Transverse colon (tissue), 4 donors: Measurements from ENCODE around the gene HDDC3. TPM values are rescaled to one million over a fixed set of nuclear protein-coding genes. Genes with fewer than 3 reads are reported as not detected.

Experiments
- DNase-seq: peaks from one replicate; pipeline ENCODE4 v3.0.0-alpha.2; 2019
- H3K27ac ChIP-seq, 4 donors: fragments of 200-600 bp; sonication (generic); 2 replicates each; pipeline ENCODE4 v1.5.1; 2016 to 2018; ENCODE audit warnings: inconsistent platforms in 4 of 4
- H3K27me3 ChIP-seq: fragments of 200-600 bp; sonication (generic); 2 replicates; pipeline ENCODE4 v1.5.1; 2017; ENCODE audit warnings: inconsistent platforms
- H3K36me3 ChIP-seq, 4 donors: fragments of 200-600 bp; sonication (generic); 2 replicates each; pipeline ENCODE4 v1.5.1; 2017 to 2019; ENCODE audit warnings: inconsistent platforms in 4 of 4
- H3K4me1 ChIP-seq, 4 donors: fragments of 200-600 bp; sonication (generic); 2 replicates each; pipeline ENCODE4 v1.5.1; 2017 to 2020; ENCODE audit warnings: inconsistent platforms in 4 of 4
- H3K4me3 ChIP-seq, 4 donors: fragments of 200-600 bp; sonication (generic); 1 replicate in 1 of 4; 2 replicates in 3 of 4; pipeline versions ENCODE4 v1.5.1 to v1.6.1; 2017 to 2019; ENCODE audit warnings: inconsistent platforms in 4 of 4
- H3K9me3 ChIP-seq, 2 donors: fragments of 200-600 bp; sonication (generic); 2 replicates each; pipeline ENCODE4 v1.5.1; 2017 to 2019; ENCODE audit warnings: inconsistent platforms in 2 of 2
- CTCF ChIP-seq, 5 experiments: fragments of 200-600 bp in 3 of 5; fragments of 450-650 bp in 2 of 5; sonication (generic) in 3 of 5; IDR thresholded peaks; 1 replicate in 2 of 5; 2 replicates in 3 of 5; pipeline ENCODE4 v1.5.1; 2016 to 2017; ENCODE audit warnings: antibody characterized with exemption in 5 of 5, inconsistent platforms in 3 of 5, mild to moderate bottlenecking in 2 of 5, moderate library complexity in 1 of 5
- EP300 ChIP-seq: sonication (generic); formaldehyde crosslinking; IDR thresholded peaks from one replicate; pipeline ENCODE4 v1.6.1; 2017; ENCODE audit warnings: antibody characterized with exemption, low read depth
- POLR2A ChIP-seq: fragments of 450-650 bp; IDR thresholded peaks from one replicate; pipeline ENCODE4 v1.6.1; 2016; ENCODE audit warnings: antibody characterized with exemption, mild to moderate bottlenecking, moderate library complexity
- POLR2AphosphoS5 ChIP-seq, 3 donors: sonication (generic); formaldehyde crosslinking; IDR thresholded peaks; one replicate each; pipeline ENCODE4 v1.6.1; 2016; ENCODE audit warnings: antibody characterized with exemption in 3 of 3
- WGBS, 2 donors: methylation state at CpG; one replicate each; pipeline ENCODE4 v1.1.5; 2018; ENCODE audit warnings: low coverage in 1 of 2; 5-methylcytosine and 5-hydroxymethylcytosine counted together
- in situ Hi-C, 4 donors: fragments of 200-750 bp; cut with MboI; loops; one replicate each; pipeline versions ENCODE4 v1.15.0 to v1.15.1; 2017; ENCODE audit warnings: low sequenced_read_pairs in 3 of 4, low pct_ligation_motif_present in 1 of 4, low pct_unique_long_range_greater_than_20kb in 1 of 4
- intact Hi-C: fragments of 100-400 bp; cut with DNase I; formaldehyde crosslinking; loops from one replicate; pipeline ENCODE4 v1.15.1; 2023; ENCODE audit warnings: low total_unique reads
- total RNA-seq, 4 donors: library from RNA; depleted of rRNA; stranded (reverse); fragments of >200 nt; gene quantifications; one replicate each; pipeline ENCODE4 v1.1.0, GENCODE V29; 2016

The HDDC3 gene
- total RNA-seq, 4 donors from 2014 or later, result 13.8 to 21.8 (median 17.9) TPM

GRCh38 chr15:90883526-90883975, 48.8 kb downstream of the HDDC3 start:
- intact Hi-C loops, result loop anchor here (10.0 kb wide), 1 partner anchor 169 kb away; the partner anchor contains the start of gene BLM
- no peak for DNase-seq

GRCh38 chr15:90882781-90883525, 49.4 kb downstream of the HDDC3 start:
- DNase-seq, result no peak
- no peaks in the 10 kb centered on the region for H3K9me3 ChIP-seq
- H3K36me3 ChIP-seq, result peaks cover 0 to 19% (median 8%) of the 10 kb centered on the region in 4 donors
- no peak for TF ChIP-seq EP300
- TF ChIP-seq POLR2AphosphoS5 (IDR thresholded peaks at IDR 0.05), result no peak
- no peak for TF ChIP-seq CTCF (IDR thresholded peaks at IDR 0.05)
- no peak for TF ChIP-seq POLR2A
- no peak overlapping the region for H3K4me3 ChIP-seq
- in situ Hi-C loops, result loop anchor here in 3 of 4 donors (10.0 to 25.0 kb wide), 3 partner anchors 221 to 571 kb away; no protein-coding TSS in a partner anchor
- no peaks in the 10 kb centered on the region for H3K27me3 ChIP-seq
- peak overlapping the region; percentile 86 to 92 (median 90) for H3K27ac ChIP-seq
- 63 to 69% methylated on average over 2 to 13 of the region's 13 CpGs for WGBS, 2 donors
- H3K4me1 ChIP-seq, result peaks cover 6 to 35% (median 23%) of the 10 kb centered on the region in 4 donors
- intact Hi-C loops, result loop anchor here (10.0 kb wide), 1 partner anchor 168 kb away; the partner anchor contains the start of gene BLM

More at GRCh38 chr15:90883526-90883975, 48.8 kb downstream of the HDDC3 start:
- peak overlapping the region in 3 of 4 donors; percentile 48 to 56 (median 51) for H3K4me3 ChIP-seq
- H3K9me3 ChIP-seq, result no peaks in the 10 kb centered on the region
- TF ChIP-seq POLR2AphosphoS5 (IDR thresholded peaks at IDR 0.05) (peak in 1 of 3 donors; percentile 39), POLR2A (no peak), EP300 (no peak), CTCF (IDR thresholded peaks at IDR 0.05) (no peak)
- H3K4me1 ChIP-seq, result peaks cover 6 to 35% (median 23%) of the 10 kb centered on the region in 4 donors
- H3K27me3 ChIP-seq, result no peaks in the 10 kb centered on the region
- peak overlapping the region; percentile 86 to 92 (median 90) for H3K27ac ChIP-seq
- 61 to 62% methylated on average over 2 to 7 of the region's 7 CpGs for WGBS, 2 donors
- H3K36me3 ChIP-seq, result peaks cover 0 to 16% (median 6%) of the 10 kb centered on the region in 4 donors
- in situ Hi-C loops, result loop anchor here in 3 of 4 donors (10.0 to 25.0 kb wide), 3 partner anchors 221 to 571 kb away; no protein-coding TSS in a partner anchor

GRCh38 chr15:90881978-90882721, 50.2 kb downstream of the HDDC3 start:
- in situ Hi-C loops (loop anchor here in 3 of 4 donors (10.0 to 25.0 kb wide), 3 partner anchors 220 to 570 kb away; no protein-coding TSS in a partner anchor), intact Hi-C loops (loop anchor here (10.0 kb wide), 1 partner anchor 167 kb away; the partner anchor contains the start of gene BLM)
- Histone ChIP-seq H3K9me3 (no peaks in the 10 kb centered on the region), H3K36me3 (peaks cover 0 to 26% (median 12%) of the 10 kb centered on the region in 4 donors), H3K4me3 (no peak overlapping the region), H3K27ac (no peak overlapping the region), H3K4me1 (peaks cover 6 to 35% (median 23%) of the 10 kb centered on the region in 4 donors), H3K27me3 (no peaks in the 10 kb centered on the region)
- TF ChIP-seq POLR2AphosphoS5 (IDR thresholded peaks at IDR 0.05) (peak in 2 of 3 donors; percentile 8 to 12), POLR2A (no peak)
- no peak for DNase-seq
- WGBS, 2 donors, result 87% methylated on average over 16 of the region's 19 CpGs; no CpG with 5 or more reads in 1 of the 2 donors

GRCh38 chr15:90881181-90881977, 51.0 kb downstream of the HDDC3 start:
- H3K27me3 ChIP-seq, result no peaks in the 10 kb centered on the region
- TF ChIP-seq EP300 (no peak), POLR2AphosphoS5 (IDR thresholded peaks at IDR 0.05) (no peak), POLR2A (no peak), CTCF (IDR thresholded peaks at IDR 0.05) (no peak)
- H3K4me3 ChIP-seq, result no peak overlapping the region
- in situ Hi-C loops, result loop anchor here in 3 of 4 donors (10.0 to 25.0 kb wide), 3 partner anchors 219 to 569 kb away; no protein-coding TSS in a partner anchor
- DNase-seq, result no peak
- peaks cover 0 to 34% (median 16%) of the 10 kb centered on the region in 4 donors for H3K36me3 ChIP-seq
- peaks cover 6 to 33% (median 23%) of the 10 kb centered on the region in 4 donors for H3K4me1 ChIP-seq
- intact Hi-C loops, result loop anchor here (10.0 kb wide), 1 partner anchor 167 kb away; the partner anchor contains the start of gene BLM
- H3K27ac ChIP-seq, result no peak overlapping the region
- H3K9me3 ChIP-seq, result no peaks in the 10 kb centered on the region
- WGBS, 2 donors, result 80% methylated on average over 29 of the region's 35 CpGs; no CpG with 5 or more reads in 1 of the 2 donors
